Measurements from ENCODE around the gene GRIN3B. TPM values are rescaled to one million over a fixed set of nuclear protein-coding genes. Genes with fewer than 3 reads are reported as not detected.

Gene GRIN3B
- total and polyA plus RNA-seq, 2 of the 8 experiments (the other 6 are each of a cell fraction or from before 2014, with no cell fraction given) = 0.45 to 1.0 TPM

DNA sequence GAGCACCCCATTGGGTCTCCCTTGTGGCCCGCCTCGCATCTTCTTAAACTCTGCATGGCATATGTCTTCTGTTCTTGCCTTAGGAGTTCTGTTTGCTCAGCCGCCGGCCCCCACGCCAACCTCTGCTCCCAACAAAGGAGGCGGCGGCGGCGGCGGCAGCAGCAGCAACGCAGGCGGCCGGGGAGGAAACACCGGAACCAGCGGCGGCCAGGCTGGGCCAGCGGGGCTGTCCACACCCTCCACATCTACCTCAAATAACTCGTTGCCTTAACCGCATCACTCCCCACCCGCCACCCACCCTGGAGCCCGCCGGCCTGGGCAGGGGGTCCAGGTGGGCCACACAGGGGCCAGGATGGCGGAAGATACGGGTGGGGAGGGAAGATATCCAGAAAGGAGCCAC, 28.4 kb upstream of the GRIN3B start:
- no peak overlapping the region for H2BK15ac ChIP-seq (ENCODE audit: low read length)
- CTCF ChIA-PET (ENCODE audit: partially characterized antibody) = interaction anchor here (0.6 to 3.3 kb wide), 13 partner anchors 10 to 146 kb away, joined by 3 to 62 read pairs (median 8); partner anchors contain the start of gene WDR18

More for the DNA sequence above, 28.4 kb upstream of the GRIN3B start:
- H3K23me2 ChIP-seq (ENCODE audit: low read depth, low read length) = no peaks in the 10 kb centered on the region
- POLR2A ChIA-PET (ENCODE audit: partially characterized antibody) = interaction anchor here (0.6 to 1.6 kb wide), 5 partner anchors 13 to 92 kb away, joined by 3 to 10 read pairs (median 5); partner anchors contain the start of gene WDR18
- FAIRE-seq (no peak), DNase-seq (ENCODE audit: low read depth in 1 of 2, low spot score in 2 of 2) (no peak)
- H3K27me3 ChIP-seq (replicated peaks in 1 of 4; ENCODE audit: control insufficient read depth in 3 of 4, extremely low read depth in 1 of 4, insufficient read depth in 3 of 4, low read length in 3 of 4) = no peaks in the 10 kb centered on the region
- H4K8ac ChIP-seq (ENCODE audit: extremely low read depth, insufficient read depth, low read length) = no peak overlapping the region
- no peak overlapping the region for H2AFZ ChIP-seq (ENCODE audit: low read length)
- H3K14ac ChIP-seq (ENCODE audit: insufficient read length) = no peak overlapping the region
- H3K36me3 ChIP-seq (ENCODE audit: control insufficient read depth in 2 of 4, insufficient read depth in 4 of 4, low read length in 3 of 4) = peaks cover 11 to 51% (median 28%) of the 10 kb centered on the region in 4 experiments
- no peak overlapping the region for H3K27ac ChIP-seq (ENCODE audit: low read depth, low read length)
- no peak for TF ChIP-seq HDAC6 (IDR thresholded peaks at IDR 0.05; ENCODE audit: low read depth, low read length)
- no peak overlapping the region for H2BK20ac ChIP-seq (ENCODE audit: low read length)
- H2AK5ac ChIP-seq (ENCODE audit: low read depth, low read length) = no peak overlapping the region
- H4K91ac ChIP-seq (replicated peaks; ENCODE audit: insufficient read length, low read length) = no peak overlapping the region
- no peak overlapping the region for H3K18ac ChIP-seq (ENCODE audit: extremely low read depth, low read length)
- H3K79me2 ChIP-seq (ENCODE audit: control insufficient read depth in 1 of 2, insufficient read depth in 2 of 2, low read length in 2 of 2) = no peaks in the 10 kb centered on the region
- peaks cover 0 to 3% (median 0%) of the 10 kb centered on the region in 4 experiments; a peak in 1 of 7 replicates for H3K4me1 ChIP-seq (replicated peaks in 1 of 4; ENCODE audit: control insufficient read depth in 3 of 4, insufficient read depth in 4 of 4, low read length in 3 of 4)
- H2BK12ac ChIP-seq (ENCODE audit: low read depth, low read length) = no peak overlapping the region
- H3K56ac ChIP-seq (replicated peaks; ENCODE audit: insufficient read length, low read depth, low read length) = no peak overlapping the region
- H3K4ac ChIP-seq (replicated peaks; ENCODE audit: insufficient read length, low read depth, low read length) = no peak overlapping the region
- no peak overlapping the region for H4K5ac ChIP-seq (ENCODE audit: insufficient read length, low read depth, low read length)
- H3K79me1 ChIP-seq (ENCODE audit: low read depth, low read length) = no peaks in the 10 kb centered on the region
- no peaks in the 10 kb centered on the region for H4K20me1 ChIP-seq (replicated peaks in 1 of 2; ENCODE audit: control insufficient read depth in 1 of 2, insufficient read depth in 2 of 2, low read length in 2 of 2)
- no peak overlapping the region for H2BK120ac ChIP-seq (replicated peaks; ENCODE audit: low read depth, low read length)
- 94% methylated on average over 15 of the region's 24 CpGs; no CpG with 5 or more reads in 1 of the 2 experiments for WGBS, 2 experiments (ENCODE audit: extremely low coverage in 1 of 2, insufficient coverage in 1 of 2, insufficient read length in 1 of 2, insufficient replicate concordance in 2 of 2, low coverage in 1 of 2, low lambda C conversion rate in 2 of 2, missing lambda C conversion rate in 1 of 2)
- H3K9me3 ChIP-seq (ENCODE audit: insufficient read depth in 2 of 2, low read depth in 1 of 2, low read length in 1 of 2) = peaks cover 5 to 11% of the 10 kb centered on the region in 2 experiments
- H3K4me2 ChIP-seq (ENCODE audit: insufficient read depth in 1 of 2, low read depth in 2 of 2, low read length in 2 of 2) = no peak overlapping the region
- H3K23ac ChIP-seq (ENCODE audit: insufficient read length) = no peak overlapping the region
- H3K9ac ChIP-seq (replicated peaks in 1 of 4; ENCODE audit: extremely low read depth in 1 of 4, low read depth in 3 of 4, low read length in 3 of 4) = no peak overlapping the region
- H3K4me3 ChIP-seq (ENCODE audit: extremely low read depth in 1 of 4, insufficient read depth in 2 of 4, low read depth in 3 of 4, low read length in 4 of 4) = no peak overlapping the region
- H2BK5ac ChIP-seq (ENCODE audit: low read depth, low read length) = no peak overlapping the region

Measured in H1 (cell line).